ENCODE results near the gene ZNF330. TPM values are rescaled to one million over a fixed set of nuclear protein-coding genes. Genes with fewer than 3 reads are reported as not detected.
"Not testable (repeated sequence)": the region's sequence is repeated elsewhere in the genome, so short reads cannot be mapped to it uniquely, and the experiment has no call there.

ZNF330 gene
- total and polyA plus RNA-seq, 3 experiments from 2014 or later, result 27.9 to 57.5 (median 55.7) TPM

GRCh38 chr4:141220271-141220670, 424 bp upstream of the ZNF330 start:
- CTCF ChIA-PET, result no interaction called here

GRCh38 chr4:141223418-141223817, 2.7 kb downstream of the ZNF330 start:
- POLR2A ChIA-PET, result no interaction called here

More at GRCh38 chr4:141220271-141220670, 424 bp upstream of the ZNF330 start:
- H3K9me3 ChIP-seq (ENCODE audit: low read length), result no peaks in the 10 kb centered on the region
- no peaks in the 10 kb centered on the region for H3K36me3 ChIP-seq (ENCODE audit: insufficient read depth, low read length)
- no peak for DNase-seq
- peak overlapping the region; percentile 82 for H3K4me3 ChIP-seq (ENCODE audit: low read length)
- peak overlapping the region; percentile 22 to 99 (median 92) for H3K27ac Mint-ChIP-seq
- H3K27me3 ChIP-seq (ENCODE audit: insufficient read depth, low read length, poor library complexity, severe bottlenecking), result peaks cover 6% of the 10 kb centered on the region
- H3K9me3 Mint-ChIP-seq, result no peaks in the 10 kb centered on the region
- POLR2A ChIA-PET, result no interaction called here
- H3K4me3 Mint-ChIP-seq, result peak overlapping the region; percentile 90 to 98 (median 95)
- H3K36me3 Mint-ChIP-seq, result peaks cover 0 to 32% (median 9%) of the 10 kb centered on the region in 3 donors
- no peak overlapping the region for H3K27ac ChIP-seq (ENCODE audit: low read depth, low read length)
- H3K27me3 Mint-ChIP-seq, result peaks cover 10 to 13% of the 10 kb centered on the region in 2 donors
- peaks cover 23% of the 10 kb centered on the region for H3K4me1 ChIP-seq (ENCODE audit: insufficient read depth, low read length)
- peaks cover 32 to 50% (median 48%) of the 10 kb centered on the region in 3 donors for H3K4me1 Mint-ChIP-seq

GRCh38 chr4:141227280-141227679, 6.6 kb downstream of the ZNF330 start:
- Mint-ChIP-seq H3K4me1 (peaks cover 23 to 47% (median 39%) of the 10 kb centered on the region in 3 donors), H3K27ac (peak overlapping the region in 1 of 8 donors; percentile 47), H3K36me3 (peaks cover 19 to 74% (median 31%) of the 10 kb centered on the region in 3 donors)
- H3K4me3 Mint-ChIP-seq; H3K4me3 ChIP-seq (ENCODE audit: low read length); CTCF ChIA-PET; DNase-seq; H3K27me3 Mint-ChIP-seq; H3K9me3 ChIP-seq (ENCODE audit: low read length); POLR2A ChIA-PET; H3K27ac ChIP-seq (ENCODE audit: low read depth, low read length); H3K9me3 Mint-ChIP-seq; H3K27me3 ChIP-seq (ENCODE audit: insufficient read depth, low read length, poor library complexity, severe bottlenecking): not testable (repeated sequence)
- Histone ChIP-seq H3K36me3 (ENCODE audit: insufficient read depth, low read length) (peaks cover 22% of the 10 kb centered on the region), H3K4me1 (ENCODE audit: insufficient read depth, low read length) (peaks cover 14% of the 10 kb centered on the region)

More at GRCh38 chr4:141223418-141223817, 2.7 kb downstream of the ZNF330 start:
- Mint-ChIP-seq H3K9me3 (no peaks in the 10 kb centered on the region), H3K27me3 (peaks cover 5 to 8% of the 10 kb centered on the region in 2 donors), H3K4me1 (peaks cover 34 to 57% (median 54%) of the 10 kb centered on the region in 3 donors), H3K36me3 (peaks cover 8 to 53% (median 17%) of the 10 kb centered on the region in 3 donors), H3K27ac (peak overlapping the region in 2 of 8 donors; percentile 58 to 70), H3K4me3 (peak overlapping the region in 2 of 7 donors; percentile 4 to 96)
- Histone ChIP-seq H3K36me3 (ENCODE audit: insufficient read depth, low read length) (peaks cover 5% of the 10 kb centered on the region), H3K4me3 (ENCODE audit: low read length) (no peak overlapping the region), H3K27me3 (ENCODE audit: insufficient read depth, low read length, poor library complexity, severe bottlenecking) (peaks cover 6% of the 10 kb centered on the region), H3K27ac (ENCODE audit: low read depth, low read length) (no peak overlapping the region), H3K4me1 (ENCODE audit: insufficient read depth, low read length) (peaks cover 23% of the 10 kb centered on the region), H3K9me3 (ENCODE audit: low read length) (no peaks in the 10 kb centered on the region)
- no peak for DNase-seq
- CTCF ChIA-PET, result no interaction called here

- peaks cover 8 to 24% (median 17%) of the 10 kb centered on the region in 3 donors for H3K4me1 Mint-ChIP-seq
- no peak overlapping the region for H3K4me3 ChIP-seq (ENCODE audit: low read length)
- H3K27ac Mint-ChIP-seq, result peak overlapping the region in 2 of 8 donors; percentile 3 to 34
- POLR2A ChIA-PET, result no interaction called here
- CTCF ChIA-PET, result no interaction called here
- no peak for DNase-seq
- H3K9me3 ChIP-seq (ENCODE audit: low read length), result no peaks in the 10 kb centered on the region
- H3K27ac ChIP-seq (ENCODE audit: low read depth, low read length), result no peak overlapping the region
- no peaks in the 10 kb centered on the region for H3K27me3 ChIP-seq (ENCODE audit: insufficient read depth, low read length, poor library complexity, severe bottlenecking)
- H3K27me3 Mint-ChIP-seq, result no peaks in the 10 kb centered on the region
- H3K9me3 Mint-ChIP-seq, result no peaks in the 10 kb centered on the region
- peaks cover 25 to 75% (median 31%) of the 10 kb centered on the region in 3 donors for H3K36me3 Mint-ChIP-seq
- H3K4me1 ChIP-seq (ENCODE audit: insufficient read depth, low read length), result no peaks in the 10 kb centered on the region
- peaks cover 34% of the 10 kb centered on the region for H3K36me3 ChIP-seq (ENCODE audit: insufficient read depth, low read length)
- H3K4me3 Mint-ChIP-seq, result no peak overlapping the region
Observed at GRCh38 chr4:141229408-141230101, 8.9 kb downstream of the ZNF330 start.

- H3K27ac ChIP-seq (ENCODE audit: low read depth, low read length), result no peak overlapping the region
- H3K4me3 ChIP-seq (ENCODE audit: low read length), result no peak overlapping the region
- peaks cover 35% of the 10 kb centered on the region for H3K36me3 ChIP-seq (ENCODE audit: insufficient read depth, low read length)
- CTCF ChIA-PET, result no interaction called here
- H3K9me3 ChIP-seq (ENCODE audit: low read length), result no peaks in the 10 kb centered on the region
- H3K27me3 ChIP-seq (ENCODE audit: insufficient read depth, low read length, poor library complexity, severe bottlenecking), result no peaks in the 10 kb centered on the region
- H3K4me1 ChIP-seq (ENCODE audit: insufficient read depth, low read length), result no peaks in the 10 kb centered on the region
- POLR2A ChIA-PET, result no interaction called here
- Mint-ChIP-seq H3K27ac (peak overlapping the region in 3 of 8 donors; percentile 3 to 68 (median 4)), H3K4me1 (peaks cover 5 to 8% (median 6%) of the 10 kb centered on the region in 3 donors), H3K36me3 (peaks cover 14 to 56% (median 27%) of the 10 kb centered on the region in 3 donors), H3K4me3 (no peak overlapping the region), H3K27me3 (no peaks in the 10 kb centered on the region), H3K9me3 (no peaks in the 10 kb centered on the region)
- no peak for DNase-seq
Observed at GRCh38 chr4:141233673-141234072, 13.0 kb downstream of the ZNF330 start.

GRCh38 chr4:141238186-141238585, 17.5 kb downstream of the ZNF330 start:
- H3K36me3 ChIP-seq (ENCODE audit: insufficient read depth, low read length), result peaks cover 14% of the 10 kb centered on the region
- peaks cover 6 to 23% (median 13%) of the 10 kb centered on the region in 3 donors for H3K36me3 Mint-ChIP-seq
- no peaks in the 10 kb centered on the region for H3K9me3 Mint-ChIP-seq
- H3K27ac ChIP-seq (ENCODE audit: low read depth, low read length), result no peak overlapping the region
- no peak overlapping the region for H3K4me3 Mint-ChIP-seq
- CTCF ChIA-PET, result no interaction called here
- H3K4me3 ChIP-seq (ENCODE audit: low read length), result no peak overlapping the region
- no peaks in the 10 kb centered on the region for H3K4me1 Mint-ChIP-seq
- H3K27ac Mint-ChIP-seq, result no peak overlapping the region
- no peaks in the 10 kb centered on the region for H3K4me1 ChIP-seq (ENCODE audit: insufficient read depth, low read length)
- no peaks in the 10 kb centered on the region for H3K9me3 ChIP-seq (ENCODE audit: low read length)
- no peak for DNase-seq
- POLR2A ChIA-PET, result no interaction called here
- H3K27me3 ChIP-seq (ENCODE audit: insufficient read depth, low read length, poor library complexity, severe bottlenecking), result no peaks in the 10 kb centered on the region
- H3K27me3 Mint-ChIP-seq, result no peaks in the 10 kb centered on the region

- Histone ChIP-seq H3K4me3 (ENCODE audit: low read length) (no peak overlapping the region), H3K36me3 (ENCODE audit: insufficient read depth, low read length) (no peaks in the 10 kb centered on the region), H3K4me1 (ENCODE audit: insufficient read depth, low read length) (no peaks in the 10 kb centered on the region), H3K27me3 (ENCODE audit: insufficient read depth, low read length, poor library complexity, severe bottlenecking) (no peaks in the 10 kb centered on the region), H3K27ac (ENCODE audit: low read depth, low read length) (no peak overlapping the region), H3K9me3 (ENCODE audit: low read length) (no peaks in the 10 kb centered on the region)
- Mint-ChIP-seq H3K27ac (no peak overlapping the region), H3K9me3 (no peaks in the 10 kb centered on the region), H3K4me1 (no peaks in the 10 kb centered on the region), H3K27me3 (no peaks in the 10 kb centered on the region), H3K4me3 (no peak overlapping the region), H3K36me3 (peaks cover 0 to 5% (median 3%) of the 10 kb centered on the region in 3 donors)
- POLR2A ChIA-PET, result no interaction called here
- CTCF ChIA-PET, result no interaction called here
- DNase-seq, result no peak
Observed at GRCh38 chr4:141240259-141240658, 19.6 kb downstream of the ZNF330 start.

- ChIA-PET CTCF (no interaction called here), POLR2A (no interaction called here)
- DNase-seq, result no peak
- Mint-ChIP-seq H3K9me3 (no peaks in the 10 kb centered on the region), H3K27me3 (no peaks in the 10 kb centered on the region), H3K27ac (no peak overlapping the region), H3K36me3 (peaks cover 0 to 4% (median 1%) of the 10 kb centered on the region in 3 donors), H3K4me1 (no peaks in the 10 kb centered on the region), H3K4me3 (no peak overlapping the region)
- no peak overlapping the region for H3K27ac ChIP-seq (ENCODE audit: low read depth, low read length)
- H3K27me3 ChIP-seq (ENCODE audit: insufficient read depth, low read length, poor library complexity, severe bottlenecking), result no peaks in the 10 kb centered on the region
- no peaks in the 10 kb centered on the region for H3K9me3 ChIP-seq (ENCODE audit: low read length)
- no peaks in the 10 kb centered on the region for H3K4me1 ChIP-seq (ENCODE audit: insufficient read depth, low read length)
- no peaks in the 10 kb centered on the region for H3K36me3 ChIP-seq (ENCODE audit: insufficient read depth, low read length)
- no peak overlapping the region for H3K4me3 ChIP-seq (ENCODE audit: low read length)
Observed at GRCh38 chr4:141240671-141241070, 20.0 kb downstream of the ZNF330 start.
